Heart left ventricle (tissue), 13 donors: Measurements from ENCODE around the gene ZBTB22.

Experiments used
- CTCF ChIP-seq, 12 donors: fragments of 200-600 bp; sonication (generic) in 4 of 12; IDR thresholded peaks; one replicate each; pipeline versions ENCODE4 v1.5.0 to v1.8.0; 2018 to 2022; ENCODE audit warnings: antibody characterized with exemption in 12 of 12, mild to moderate bottlenecking in 5 of 12
- POLR2A ChIP-seq, 2 donors: fragments of 450-650 bp; IDR thresholded peaks; one replicate each; pipeline ENCODE4 v1.6.1; 2017; ENCODE audit warnings: antibody characterized with exemption in 2 of 2, mild to moderate bottlenecking in 2 of 2, moderate library complexity in 2 of 2
- donor health status: ischemic (EF 13 %, LVEDD 7.1; RV severe dilation, severe dysfunction).
- donor health status: DM: no; HTN: yes; CAD: no.
- donor health status: DM: no; HTN: no; CAD: no.
- donor health status: ischemic (EF 25% LVEDD 6.9; RV normal size, moderate dysfunction).
- donor health status: ischemic (EF 25% LVEDD 5.7; RV mildly dilated, moderate dysfunction).
- donor health status: ischemic (EF 35%, LVEDD 5.7; RV mildly dilated, moderate dysfunction).
- donor health status: nonischemic (EF 11% LVEDD 7.7; RV severe dilation, severe dysfunction).
- donor health status: DM: yes; HTN: yes; CAD: no.
- donor health status: PGD.
- donor health status: ischemic (EF 29% LVEDD 5.4; RV normal size, mild dysfunction).
- donor health status: nonischemic (EF 23%, LVEDD 6.1; RV moderate dilation, normal function).

- peak; percentile 59 to 91 (median 76) for TF ChIP-seq CTCF (IDR thresholded peaks at IDR 0.05)
- TF ChIP-seq POLR2A (IDR thresholded peaks at IDR 0.05): peak in 1 of 2 donors; percentile 76
Measured at GRCh38 chr6:33299237-33299944, 18.2 kb downstream of the ZBTB22 start.
